NCI-H2196 treated with DMSO at 0.1 percent for 48 hours (cell line): ENCODE measurements around the gene BTAF1.

Source experiments
- DNase-seq: peaks from one replicate; lab custom pipeline; 2025; ENCODE audit not compliant: unreplicated experiment; lab: John Stamatoyannopoulos, UW

BTAF1 gene

GRCh38 chr10:92045641-92046106, 122.1 kb downstream of the BTAF1 start:
- DNase-seq: no peak

GRCh38 chr10:92047215-92047614, 123.6 kb downstream of the BTAF1 start:
- no peak for DNase-seq

- DNase-seq: no peak
Observed at GRCh38 chr10:92052088-92052487, 128.5 kb downstream of the BTAF1 start.

- DNase-seq: no peak
Observed at GRCh38 chr10:92052741-92053140, 129.2 kb downstream of the BTAF1 start.

- no peak for DNase-seq
Observed at GRCh38 chr10:92054807-92055206, 131.2 kb downstream of the BTAF1 start.

GRCh38 chr10:92062273-92062672, 138.7 kb downstream of the BTAF1 start:
- DNase-seq: no peak

- no peak for DNase-seq
Observed at GRCh38 chr10:92064506-92064905, 140.9 kb downstream of the BTAF1 start.

- no peak for DNase-seq
Observed at GRCh38 chr10:92066386-92066785, 142.8 kb downstream of the BTAF1 start.

GRCh38 chr10:92068900-92069299, 145.3 kb downstream of the BTAF1 start:
- DNase-seq: no peak

- DNase-seq: no peak
Observed at GRCh38 chr10:92074126-92074887, 150.7 kb downstream of the BTAF1 start.

GRCh38 chr10:92075829-92076228, 152.3 kb downstream of the BTAF1 start:
- no peak for DNase-seq

GRCh38 chr10:92076722-92077121, 153.2 kb downstream of the BTAF1 start:
- DNase-seq: no peak

GRCh38 chr10:92079003-92079402, 155.4 kb downstream of the BTAF1 start:
- no peak for DNase-seq
